HEK293 (cell line): ENCODE data around the gene GJC1.

Experiments
- ATF2 ChIP-seq: fragments of 450-650 bp; formaldehyde crosslinking; IDR thresholded peaks from 2 replicates; pipeline ENCODE4 v1.5.1; 2016; ENCODE audit warnings: missing biosample characterization, missing genetic modification characterization, low read depth
- EGR2 ChIP-seq: fragments of 450-650 bp; formaldehyde crosslinking; IDR thresholded peaks from 2 replicates; pipeline ENCODE4 v1.5.1; 2016; ENCODE audit warnings: low read depth, missing biosample characterization, missing genetic modification characterization
- GLIS1 ChIP-seq: fragments of 450-650 bp; formaldehyde crosslinking; IDR thresholded peaks from 2 replicates; pipeline ENCODE4 v1.5.1; 2016; ENCODE audit warnings: missing biosample characterization, missing genetic modification characterization
- GLIS2 ChIP-seq: fragments of 450-650 bp; formaldehyde crosslinking; IDR thresholded peaks from 2 replicates; pipeline ENCODE4 v1.5.1; 2016; ENCODE audit warnings: missing biosample characterization, missing genetic modification characterization
- KLF1 ChIP-seq: fragments of 450-650 bp; formaldehyde crosslinking; IDR thresholded peaks from 2 replicates; pipeline ENCODE4 v1.5.1; 2016; ENCODE audit warnings: missing biosample characterization, missing genetic modification characterization
- MZF1 ChIP-seq: fragments of 450-650 bp; formaldehyde crosslinking; IDR thresholded peaks from 2 replicates; pipeline ENCODE4 v1.5.1; 2017; ENCODE audit warnings: missing biosample characterization, missing genetic modification characterization, borderline replicate concordance
- SP2 ChIP-seq: fragments of 450-650 bp; formaldehyde crosslinking; IDR thresholded peaks from 2 replicates; pipeline ENCODE4 v1.5.1; 2016; ENCODE audit warnings: missing biosample characterization, missing genetic modification characterization
- SP7 ChIP-seq: fragments of 450-650 bp; formaldehyde crosslinking; IDR thresholded peaks from 2 replicates; pipeline ENCODE4 v1.5.1; 2016; ENCODE audit warnings: missing biosample characterization, missing genetic modification characterization
- TRIM28 ChIP-seq: IDR thresholded peaks from 2 replicates; pipeline ENCODE4 v1.6.1; 2011; ENCODE audit warnings: low read length, control low read depth, borderline replicate concordance
- ZBTB17 ChIP-seq: fragments of 450-650 bp; formaldehyde crosslinking; IDR thresholded peaks from 2 replicates; pipeline ENCODE4 v1.5.1; 2016; ENCODE audit warnings: missing biosample characterization, missing genetic modification characterization
- ZBTB8A ChIP-seq: fragments of 450-650 bp; formaldehyde crosslinking; IDR thresholded peaks from 2 replicates; pipeline ENCODE4 v1.5.1; 2016; ENCODE audit warnings: missing biosample characterization, missing genetic modification characterization
- ZEB2 ChIP-seq: fragments of 450-650 bp; formaldehyde crosslinking; IDR thresholded peaks from 2 replicates; pipeline ENCODE4 v1.5.1; 2016; ENCODE audit warnings: missing biosample characterization, missing genetic modification characterization
- ZFP69B ChIP-seq: fragments of 450-650 bp; formaldehyde crosslinking; IDR thresholded peaks from 2 replicates; pipeline ENCODE4 v1.5.1; 2016; ENCODE audit warnings: missing biosample characterization, missing genetic modification characterization
- ZIC2 ChIP-seq: fragments of 450-650 bp; formaldehyde crosslinking; IDR thresholded peaks from 2 replicates; pipeline ENCODE4 v1.5.1; 2016; ENCODE audit warnings: missing biosample characterization, missing genetic modification characterization
- ZNF157 ChIP-seq: fragments of 450-650 bp; formaldehyde crosslinking; IDR thresholded peaks from 2 replicates; pipeline ENCODE4 v1.5.1; 2016; ENCODE audit warnings: missing biosample characterization, missing genetic modification characterization
- ZNF2 ChIP-seq: fragments of 450-650 bp; formaldehyde crosslinking; IDR thresholded peaks from 2 replicates; pipeline ENCODE4 v1.5.1; 2016; ENCODE audit warnings: missing biosample characterization, missing genetic modification characterization
- ZNF211 ChIP-seq: fragments of 450-650 bp; formaldehyde crosslinking; IDR thresholded peaks from 2 replicates; pipeline ENCODE4 v1.5.1; 2016; ENCODE audit warnings: low read depth, missing biosample characterization, missing genetic modification characterization
- ZNF24 ChIP-seq: fragments of 450-650 bp; formaldehyde crosslinking; IDR thresholded peaks from 2 replicates; pipeline ENCODE4 v1.5.1; 2016; ENCODE audit warnings: missing biosample characterization, missing genetic modification characterization
- ZNF274 ChIP-seq, 2 experiments: fragments of 200-500 bp in 1 of 2; fragments of 450-650 bp in 1 of 2; sonication (Bioruptor generic) in 1 of 2; formaldehyde crosslinking in 1 of 2; IDR thresholded peaks; 2 replicates each; pipeline versions ENCODE4 v1.5.1 to v1.6.1; 2014 to 2016; ENCODE audit warnings: borderline replicate concordance in 1 of 2, inconsistent platforms in 1 of 2, low read length in 1 of 2, missing biosample characterization in 1 of 2, missing genetic modification characterization in 1 of 2
- ZNF341 ChIP-seq: fragments of 450-650 bp; formaldehyde crosslinking; IDR thresholded peaks from 2 replicates; pipeline ENCODE4; 2016; ENCODE audit warnings: low read depth, missing biosample characterization, missing genetic modification characterization
- ZNF366 ChIP-seq: fragments of 450-650 bp; formaldehyde crosslinking; conservative IDR thresholded peaks from 2 replicates; pipeline ENCODE4 v1.5.1; 2016; ENCODE audit warnings: missing biosample characterization, missing genetic modification characterization
- ZNF391 ChIP-seq: fragments of 450-650 bp; formaldehyde crosslinking; IDR thresholded peaks from 2 replicates; pipeline ENCODE4 v1.5.1; 2016; ENCODE audit warnings: low read depth, missing biosample characterization, missing genetic modification characterization, borderline replicate concordance
- ZNF473 ChIP-seq: fragments of 450-650 bp; formaldehyde crosslinking; IDR thresholded peaks from 2 replicates; pipeline ENCODE4 v1.5.1; 2017; ENCODE audit warnings: missing biosample characterization, missing genetic modification characterization
- ZNF561 ChIP-seq: fragments of 450-650 bp; IDR thresholded peaks from 2 replicates; pipeline ENCODE4 v1.5.1; 2018; ENCODE audit warnings: missing biosample characterization, missing genetic modification characterization, borderline replicate concordance
- ZNF600 ChIP-seq: fragments of 450-650 bp; formaldehyde crosslinking; IDR thresholded peaks from 2 replicates; pipeline ENCODE4 v1.5.1; 2016; ENCODE audit warnings: missing biosample characterization, missing genetic modification characterization
- ZNF629 ChIP-seq: fragments of 450-650 bp; formaldehyde crosslinking; IDR thresholded peaks from 2 replicates; pipeline ENCODE4 v1.5.1; 2017; ENCODE audit warnings: missing biosample characterization, missing genetic modification characterization
- ZSCAN16 ChIP-seq: fragments of 450-650 bp; formaldehyde crosslinking; IDR thresholded peaks from 2 replicates; pipeline ENCODE4 v1.5.1; 2016; ENCODE audit warnings: missing biosample characterization, missing genetic modification characterization
- TF ChIP-seq, protein P1 (sequence below): fragments of 450-650 bp; formaldehyde crosslinking; IDR thresholded peaks from 2 replicates; pipeline ENCODE4 v1.5.1; 2017; ENCODE audit warnings: missing biosample characterization, missing genetic modification characterization
- TF ChIP-seq, protein P2 (sequence below): fragments of 450-650 bp; formaldehyde crosslinking; IDR thresholded peaks from 2 replicates; pipeline ENCODE4 v1.5.1; 2017; ENCODE audit warnings: missing biosample characterization, missing genetic modification characterization
- TF ChIP-seq, protein P3 (sequence below): sonication (generic); formaldehyde crosslinking; IDR thresholded peaks from 2 replicates; pipeline ENCODE4 v1.8.1; 2022; ENCODE audit warnings: mild to moderate bottlenecking, moderate library complexity, missing genetic modification reagents
- TF ChIP-seq, protein P4 (sequence below): IDR thresholded peaks from 2 replicates; pipeline ENCODE4 v1.6.1; 2011; ENCODE audit warnings: mild to moderate bottlenecking, low read depth, low read length, borderline replicate concordance
- TF ChIP-seq, protein P5 (sequence below): fragments of 450-650 bp; formaldehyde crosslinking; optimal IDR thresholded peaks from 2 replicates; pipeline ENCODE3; 2016; ENCODE audit warnings: missing biosample characterization, mild to moderate bottlenecking, missing genetic modification characterization

Gene GJC1

DNA sequence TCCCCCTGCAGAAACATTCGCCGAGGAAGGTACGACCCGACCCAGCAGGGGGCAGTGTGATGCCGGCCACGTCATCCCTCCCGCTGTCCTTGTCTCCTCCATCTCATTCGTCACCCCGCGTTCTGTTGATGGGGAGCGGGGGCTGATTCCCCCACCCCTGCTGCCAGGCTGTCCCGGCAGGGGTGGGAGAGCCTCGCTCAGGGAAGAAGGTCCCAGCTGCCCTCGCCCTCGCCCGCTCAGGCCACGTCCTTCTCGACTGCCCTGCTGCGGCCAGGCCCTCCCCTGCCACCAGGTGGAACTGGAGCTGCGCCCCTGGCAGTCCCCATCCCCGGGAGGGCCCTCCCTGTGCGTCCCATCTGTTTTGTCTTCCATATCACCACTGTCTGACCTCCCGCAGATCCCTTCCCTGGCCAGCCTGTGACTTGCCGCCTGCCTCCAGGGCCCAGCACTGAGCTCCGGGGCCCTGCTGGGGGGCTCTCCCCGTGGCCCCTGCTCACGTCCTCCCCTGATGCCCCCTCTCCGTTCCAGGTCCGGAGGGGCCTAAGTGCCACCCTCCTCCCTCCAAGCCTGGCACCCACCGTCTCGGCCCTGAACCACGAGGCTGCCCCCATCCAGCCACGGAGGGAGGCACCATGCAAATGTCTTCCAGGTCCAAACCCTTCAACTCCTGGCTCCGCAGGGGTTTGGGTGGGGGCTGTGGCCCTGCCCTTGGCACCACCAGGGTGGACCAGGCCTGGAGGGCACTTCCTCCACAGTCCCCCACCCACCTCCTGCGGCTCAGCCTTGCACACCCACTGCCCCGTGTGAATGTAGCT lies 50.7 kb downstream of the GJC1 start (continued):
- TF ChIP-seq ZNF157 (tag by site-specific recombination) (no peak), GLIS2 (tag by site-specific recombination) (peak; percentile 93), ZBTB8A (no peak), SP7 (tag by site-specific recombination) (peak; percentile 66), ZEB2 (tag by site-specific recombination) (peak; percentile 64; the same call in 1 of the 2 replicates), ZIC2 (tag by site-specific recombination) (peak; percentile 97), ZBTB17 (peak; percentile 44; the same call in 1 of the 2 replicates), EGR2 (tag by site-specific recombination) (peak; percentile 80), ZNF366 (tag by site-specific recombination) (peak; percentile 57), ZNF2 (peak; percentile 77; the same call in 1 of the 2 replicates), ZNF561 (tag by site-specific recombination) (0 out of 2 replicates have a peak, but pooled peaks have one; percentile 90), MZF1 (tag by site-specific recombination) (peak; percentile 32; the same call in 1 of the 2 replicates), ZNF274 (IDR thresholded peaks at IDR 0.05; ENCODE audit: low read length) (no peak), ZNF274 (tag by site-specific recombination; IDR thresholded peaks at IDR 0.05; ENCODE audit: borderline replicate concordance) (no peak), GLIS1 (tag by site-specific recombination) (peak; percentile 99), ZNF211 (no peak), ATF2 (peak; percentile 71), TRIM28 (no peak; the same call in 1 of the 2 replicates), ZNF341 (tag by site-specific recombination) (peak; percentile 87), ZNF391 (tag by site-specific recombination) (peak; percentile 64; the same call in 1 of the 2 replicates), ZNF600 (tag by site-specific recombination) (peak; percentile 96), KLF1 (tag by site-specific recombination) (peak; percentile 94), ZFP69B (tag by site-specific recombination) (0 out of 2 replicates have a peak, but pooled peaks have one; percentile 48), ZSCAN16 (tag by site-specific recombination) (no peak), ZNF24 (tag by site-specific recombination) (peak; percentile 63; the same call in 1 of the 2 replicates), ZNF473 (no peak), ZNF629 (tag by site-specific recombination) (peak; percentile 86), SP2 (0 out of 2 replicates have a peak, but pooled peaks have one; percentile 29)
- TF ChIP-seq, protein P1, sequence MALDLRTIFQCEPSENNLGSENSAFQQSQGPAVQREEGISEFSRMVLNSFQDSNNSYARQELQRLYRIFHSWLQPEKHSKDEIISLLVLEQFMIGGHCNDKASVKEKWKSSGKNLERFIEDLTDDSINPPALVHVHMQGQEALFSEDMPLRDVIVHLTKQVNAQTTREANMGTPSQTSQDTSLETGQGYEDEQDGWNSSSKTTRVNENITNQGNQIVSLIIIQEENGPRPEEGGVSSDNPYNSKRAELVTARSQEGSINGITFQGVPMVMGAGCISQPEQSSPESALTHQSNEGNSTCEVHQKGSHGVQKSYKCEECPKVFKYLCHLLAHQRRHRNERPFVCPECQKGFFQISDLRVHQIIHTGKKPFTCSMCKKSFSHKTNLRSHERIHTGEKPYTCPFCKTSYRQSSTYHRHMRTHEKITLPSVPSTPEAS: no peak
- TF ChIP-seq, protein P2, sequence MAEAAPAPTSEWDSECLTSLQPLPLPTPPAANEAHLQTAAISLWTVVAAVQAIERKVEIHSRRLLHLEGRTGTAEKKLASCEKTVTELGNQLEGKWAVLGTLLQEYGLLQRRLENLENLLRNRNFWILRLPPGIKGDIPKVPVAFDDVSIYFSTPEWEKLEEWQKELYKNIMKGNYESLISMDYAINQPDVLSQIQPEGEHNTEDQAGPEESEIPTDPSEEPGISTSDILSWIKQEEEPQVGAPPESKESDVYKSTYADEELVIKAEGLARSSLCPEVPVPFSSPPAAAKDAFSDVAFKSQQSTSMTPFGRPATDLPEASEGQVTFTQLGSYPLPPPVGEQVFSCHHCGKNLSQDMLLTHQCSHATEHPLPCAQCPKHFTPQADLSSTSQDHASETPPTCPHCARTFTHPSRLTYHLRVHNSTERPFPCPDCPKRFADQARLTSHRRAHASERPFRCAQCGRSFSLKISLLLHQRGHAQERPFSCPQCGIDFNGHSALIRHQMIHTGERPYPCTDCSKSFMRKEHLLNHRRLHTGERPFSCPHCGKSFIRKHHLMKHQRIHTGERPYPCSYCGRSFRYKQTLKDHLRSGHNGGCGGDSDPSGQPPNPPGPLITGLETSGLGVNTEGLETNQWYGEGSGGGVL (tag by site-specific recombination): peak; percentile 91
- TF ChIP-seq, protein P3, sequence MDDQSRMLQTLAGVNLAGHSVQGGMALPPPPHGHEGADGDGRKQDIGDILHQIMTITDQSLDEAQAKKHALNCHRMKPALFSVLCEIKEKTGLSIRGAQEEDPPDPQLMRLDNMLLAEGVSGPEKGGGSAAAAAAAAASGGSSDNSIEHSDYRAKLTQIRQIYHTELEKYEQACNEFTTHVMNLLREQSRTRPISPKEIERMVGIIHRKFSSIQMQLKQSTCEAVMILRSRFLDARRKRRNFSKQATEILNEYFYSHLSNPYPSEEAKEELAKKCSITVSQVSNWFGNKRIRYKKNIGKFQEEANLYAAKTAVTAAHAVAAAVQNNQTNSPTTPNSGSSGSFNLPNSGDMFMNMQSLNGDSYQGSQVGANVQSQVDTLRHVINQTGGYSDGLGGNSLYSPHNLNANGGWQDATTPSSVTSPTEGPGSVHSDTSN (CRISPR knock-in tag): peak; percentile 80; the same call in 1 of the 2 replicates
- TF ChIP-seq, protein P4, sequence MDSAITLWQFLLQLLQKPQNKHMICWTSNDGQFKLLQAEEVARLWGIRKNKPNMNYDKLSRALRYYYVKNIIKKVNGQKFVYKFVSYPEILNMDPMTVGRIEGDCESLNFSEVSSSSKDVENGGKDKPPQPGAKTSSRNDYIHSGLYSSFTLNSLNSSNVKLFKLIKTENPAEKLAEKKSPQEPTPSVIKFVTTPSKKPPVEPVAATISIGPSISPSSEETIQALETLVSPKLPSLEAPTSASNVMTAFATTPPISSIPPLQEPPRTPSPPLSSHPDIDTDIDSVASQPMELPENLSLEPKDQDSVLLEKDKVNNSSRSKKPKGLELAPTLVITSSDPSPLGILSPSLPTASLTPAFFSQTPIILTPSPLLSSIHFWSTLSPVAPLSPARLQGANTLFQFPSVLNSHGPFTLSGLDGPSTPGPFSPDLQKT: no peak
- TF ChIP-seq, protein P5, sequence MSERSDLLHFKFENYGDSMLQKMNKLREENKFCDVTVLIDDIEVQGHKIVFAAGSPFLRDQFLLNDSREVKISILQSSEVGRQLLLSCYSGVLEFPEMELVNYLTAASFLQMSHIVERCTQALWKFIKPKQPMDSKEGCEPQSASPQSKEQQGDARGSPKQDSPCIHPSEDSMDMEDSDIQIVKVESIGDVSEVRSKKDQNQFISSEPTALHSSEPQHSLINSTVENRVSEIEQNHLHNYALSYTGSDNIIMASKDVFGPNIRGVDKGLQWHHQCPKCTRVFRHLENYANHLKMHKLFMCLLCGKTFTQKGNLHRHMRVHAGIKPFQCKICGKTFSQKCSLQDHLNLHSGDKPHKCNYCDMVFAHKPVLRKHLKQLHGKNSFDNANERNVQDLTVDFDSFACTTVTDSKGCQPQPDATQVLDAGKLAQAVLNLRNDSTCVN (tag by site-specific recombination): peak; percentile 23
